ENCODE measurements around the gene TTLL4. TPM values are rescaled to one million over a fixed set of nuclear protein-coding genes. Genes with fewer than 3 reads are reported as not detected.
A peak's percentile ranks its signal among the peaks of the same experiment; 100 is the strongest.

Gene TTLL4
- total RNA-seq, 2 experiments from 2014 or later, result 33.7 to 46.6 TPM

- Mint-ChIP-seq H3K27me3 (no peaks in the 10 kb centered on the region), H3K4me3 (no peak overlapping the region), H3K36me3 (ENCODE audit: low read depth) (peaks cover 12% of the 10 kb centered on the region), H3K4me1 (peaks cover 23% of the 10 kb centered on the region), H3K9me3 (ENCODE audit: low read depth) (no peaks in the 10 kb centered on the region), H3K27ac (no peak overlapping the region)
- ChIA-PET POLR2A (no interaction called here), CTCF (interaction anchor here (0.6 to 2.2 kb wide), 4 partner anchors 9 to 136 kb away, joined by 3 to 9 read pairs (median 4); no protein-coding TSS in a partner anchor)
- intact Hi-C loops (cut with DNase I, micrococcal nuclease), result no loop called here
- no peak for ATAC-seq
- no peak for DNase-seq
Measured at GRCh38 chr2:218717262-218717661, 6.6 kb downstream of the TTLL4 start.

- H3K36me3 Mint-ChIP-seq (ENCODE audit: low read depth), result peaks cover 12% of the 10 kb centered on the region
- no peak for DNase-seq
- peaks cover 31% of the 10 kb centered on the region for H3K4me1 Mint-ChIP-seq
- H3K27me3 Mint-ChIP-seq, result no peaks in the 10 kb centered on the region
- H3K9me3 Mint-ChIP-seq (ENCODE audit: low read depth), result no peaks in the 10 kb centered on the region
- no peak overlapping the region for H3K27ac Mint-ChIP-seq
- no peak for ATAC-seq
- CTCF ChIA-PET, result interaction anchor here (2.2 kb wide), 1 partner anchor 8 kb away, joined by 9 read pairs; no protein-coding TSS in a partner anchor
- intact Hi-C loops (cut with DNase I, micrococcal nuclease), result no loop called here
- POLR2A ChIA-PET, result no interaction called here
- H3K4me3 Mint-ChIP-seq, result no peak overlapping the region
Measured at GRCh38 chr2:218718058-218718457, 7.4 kb downstream of the TTLL4 start.

GRCh38 chr2:218719457-218719856 is 8.8 kb downstream of the TTLL4 start:
- Mint-ChIP-seq H3K9me3 (ENCODE audit: low read depth) (no peaks in the 10 kb centered on the region), H3K36me3 (ENCODE audit: low read depth) (peaks cover 12% of the 10 kb centered on the region), H3K27ac (no peak overlapping the region), H3K27me3 (no peaks in the 10 kb centered on the region), H3K4me3 (no peak overlapping the region), H3K4me1 (peaks cover 31% of the 10 kb centered on the region)
- ATAC-seq, result no peak
- intact Hi-C loops (cut with DNase I, micrococcal nuclease), result no loop called here
- ChIA-PET POLR2A (no interaction called here), CTCF (interaction anchor here (0.6 to 0.7 kb wide), 3 partner anchors 149 to 508 kb away, joined by 3 read pairs; no protein-coding TSS in a partner anchor)
- no peak for DNase-seq

- ATAC-seq, result no peak
- H3K9me3 Mint-ChIP-seq (ENCODE audit: low read depth), result no peaks in the 10 kb centered on the region
- ChIA-PET POLR2A (no interaction called here), CTCF (interaction anchor here (0.6 to 3.4 kb wide), 4 partner anchors 11 to 509 kb away, joined by 3 to 20 read pairs (median 3); no protein-coding TSS in a partner anchor)
- peaks cover 31% of the 10 kb centered on the region for H3K4me1 Mint-ChIP-seq
- H3K36me3 Mint-ChIP-seq (ENCODE audit: low read depth), result peaks cover 15% of the 10 kb centered on the region
- no peak for DNase-seq
- intact Hi-C loops (cut with DNase I, micrococcal nuclease), result no loop called here
- no peak overlapping the region for H3K4me3 Mint-ChIP-seq
- no peaks in the 10 kb centered on the region for H3K27me3 Mint-ChIP-seq
- H3K27ac Mint-ChIP-seq, result no peak overlapping the region
Measured at GRCh38 chr2:218720048-218721041, 9.7 kb downstream of the TTLL4 start.

- no peak overlapping the region for H3K27ac Mint-ChIP-seq
- CTCF ChIA-PET, result interaction anchor here (0.6 to 3.4 kb wide), 5 partner anchors 10 to 633 kb away, joined by 3 to 22 read pairs (median 13); partner anchors contain the start of gene TTLL4
Measured at GRCh38 chr2:218721488-218721887, 10.9 kb downstream of the TTLL4 start.

GRCh38 chr2:218721934-218722333 is 11.3 kb downstream of the TTLL4 start:
- ATAC-seq (no peak), DNase-seq (no peak)
- CTCF ChIA-PET, result interaction anchor here (0.6 to 3.4 kb wide), 8 partner anchors 9 to 633 kb away, joined by 3 to 22 read pairs (median 4); partner anchors contain the start of gene TTLL4
- Mint-ChIP-seq H3K36me3 (ENCODE audit: low read depth) (peaks cover 19% of the 10 kb centered on the region), H3K9me3 (ENCODE audit: low read depth) (peaks cover 5% of the 10 kb centered on the region), H3K4me1 (peaks cover 27% of the 10 kb centered on the region), H3K27me3 (no peaks in the 10 kb centered on the region), H3K27ac (no peak overlapping the region), H3K4me3 (no peak overlapping the region)
- intact Hi-C loops (cut with DNase I, micrococcal nuclease), result no loop called here
- POLR2A ChIA-PET, result no interaction called here

More at GRCh38 chr2:218721488-218721887, 10.9 kb downstream of the TTLL4 start:
- Mint-ChIP-seq H3K27me3 (no peaks in the 10 kb centered on the region), H3K9me3 (ENCODE audit: low read depth) (peaks cover 5% of the 10 kb centered on the region), H3K36me3 (ENCODE audit: low read depth) (peaks cover 19% of the 10 kb centered on the region), H3K4me1 (peaks cover 30% of the 10 kb centered on the region), H3K4me3 (no peak overlapping the region)
- POLR2A ChIA-PET, result no interaction called here
- ATAC-seq, result no peak
- no peak for DNase-seq
- intact Hi-C loops (cut with DNase I, micrococcal nuclease), result no loop called here

GRCh38 chr2:218722419-218722818 is 11.8 kb downstream of the TTLL4 start:
- intact Hi-C loops (cut with DNase I, micrococcal nuclease), result no loop called here
- Mint-ChIP-seq H3K27ac (no peak overlapping the region), H3K36me3 (ENCODE audit: low read depth) (peaks cover 21% of the 10 kb centered on the region), H3K27me3 (no peaks in the 10 kb centered on the region), H3K4me3 (no peak overlapping the region), H3K4me1 (peaks cover 22% of the 10 kb centered on the region), H3K9me3 (ENCODE audit: low read depth) (peaks cover 5% of the 10 kb centered on the region)
- POLR2A ChIA-PET, result no interaction called here
- DNase-seq, result no peak
- CTCF ChIA-PET, result interaction anchor here (1.1 to 3.4 kb wide), 8 partner anchors 9 to 154 kb away, joined by 3 to 22 read pairs (median 6); partner anchors contain the start of gene TTLL4
- ATAC-seq, result no peak

GRCh38 chr2:218722876-218723785 is 12.5 kb downstream of the TTLL4 start:
- ChIA-PET POLR2A (no interaction called here), CTCF (interaction anchor here (1.0 to 3.4 kb wide), 9 partner anchors 8 to 307 kb away, joined by 3 to 22 read pairs (median 5); partner anchors contain the start of gene TTLL4)
- intact Hi-C loops (cut with DNase I, micrococcal nuclease), result no loop called here
- no peak overlapping the region for H3K27ac Mint-ChIP-seq
- H3K36me3 Mint-ChIP-seq (ENCODE audit: low read depth), result peaks cover 25% of the 10 kb centered on the region
- ATAC-seq (no peak), DNase-seq (no peak)
- H3K4me1 Mint-ChIP-seq, result peaks cover 22% of the 10 kb centered on the region
- no peak overlapping the region for H3K4me3 Mint-ChIP-seq
- H3K9me3 Mint-ChIP-seq (ENCODE audit: low read depth), result peaks cover 7% of the 10 kb centered on the region
- H3K27me3 Mint-ChIP-seq, result no peaks in the 10 kb centered on the region

GRCh38 chr2:218726004-218726574 is 15.5 kb downstream of the TTLL4 start:
- peaks cover 20% of the 10 kb centered on the region for H3K4me1 Mint-ChIP-seq
- peaks cover 7% of the 10 kb centered on the region for H3K9me3 Mint-ChIP-seq (ENCODE audit: low read depth)
- POLR2A ChIA-PET, result no interaction called here
- H3K4me3 Mint-ChIP-seq, result no peak overlapping the region
- intact Hi-C loops (cut with DNase I, micrococcal nuclease), result no loop called here
- H3K27me3 Mint-ChIP-seq, result no peaks in the 10 kb centered on the region
- ATAC-seq, result no peak
- no peak for DNase-seq
- peaks cover 30% of the 10 kb centered on the region for H3K36me3 Mint-ChIP-seq (ENCODE audit: low read depth)
- CTCF ChIA-PET, result interaction anchor here (0.7 to 3.9 kb wide), 7 partner anchors 9 to 304 kb away, joined by 3 to 69 read pairs (median 6); partner anchors contain the start of gene TTLL4
- no peak overlapping the region for H3K27ac Mint-ChIP-seq

GRCh38 chr2:218727502-218728165 is 17.0 kb downstream of the TTLL4 start:
- ATAC-seq, result no peak
- Mint-ChIP-seq H3K27me3 (no peaks in the 10 kb centered on the region), H3K36me3 (ENCODE audit: low read depth) (peaks cover 30% of the 10 kb centered on the region), H3K9me3 (ENCODE audit: low read depth) (peaks cover 7% of the 10 kb centered on the region), H3K4me1 (peaks cover 25% of the 10 kb centered on the region), H3K4me3 (no peak overlapping the region), H3K27ac (no peak overlapping the region)
- intact Hi-C loops (cut with DNase I, micrococcal nuclease), result loop anchor here (1.0 kb wide), 1 partner anchor 120 kb away; no protein-coding TSS in a partner anchor
- peak; percentile 23 for DNase-seq
- ChIA-PET POLR2A (no interaction called here), CTCF (interaction anchor here (0.6 to 3.9 kb wide), 13 partner anchors 10 to 260 kb away, joined by 3 to 69 read pairs (median 4); partner anchors contain the start of gene TTLL4)
